ENCODE data around the gene ZC3H4. TPM values are rescaled to one million over a fixed set of nuclear protein-coding genes. Genes with fewer than 3 reads are reported as not detected.

The ZC3H4 gene
- 9.1 TPM for polyA plus RNA-seq (2012; ENCODE audit: insufficient read depth, insufficient read length)

GRCh38 chr19:47112997-47113849 lies at the start of gene ZC3H4:
TSS of gene ZC3H4 (minus strand) at chr19:47113776. CDS start at chr19:47112584, 1,192 bp downstream.
- peak; percentile 99 for DNase-seq (ENCODE audit: low read depth, low spot score)
- peak within 1 kb of the TSS; percentile 97 for H3K4me3 ChIP-seq (ENCODE audit: low read length)

DNA sequence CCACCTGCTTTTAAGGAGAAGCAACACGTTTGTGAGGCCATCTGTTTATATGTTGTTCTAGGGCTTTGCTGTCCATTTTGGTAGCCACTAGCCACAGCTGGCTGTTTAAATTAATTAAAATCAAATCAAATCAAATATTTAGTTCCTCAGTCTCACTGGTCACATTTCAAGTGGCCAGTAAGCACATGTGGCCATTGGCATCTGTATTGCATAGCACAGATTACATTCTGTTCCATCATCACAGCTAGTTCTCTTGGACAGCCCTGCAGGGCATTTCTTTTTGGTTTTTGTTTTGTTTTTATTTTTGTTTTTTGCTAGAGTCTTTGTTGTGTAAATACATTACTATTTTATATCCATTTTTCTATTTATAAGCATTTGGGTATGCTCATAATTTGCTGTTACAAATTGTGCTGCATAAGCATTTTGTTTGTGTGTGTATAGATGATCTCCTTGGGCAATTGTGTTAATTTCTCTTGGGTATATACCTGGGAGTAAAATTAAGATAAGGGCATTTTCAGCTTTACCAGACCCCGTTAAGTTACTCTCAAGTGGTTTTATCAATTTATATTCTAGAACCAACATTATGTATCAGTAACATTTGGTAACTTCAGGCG lies 48.4 kb upstream of the ZC3H4 start:
- H3K4me3 ChIP-seq (ENCODE audit: low read length): no peak overlapping the region
- DNase-seq (ENCODE audit: low read depth, low spot score): no peak

GRCh38 chr19:47158879-47159503 lies 45.4 kb upstream of the ZC3H4 start:
- peak; percentile 80 for DNase-seq (ENCODE audit: low read depth, low spot score)
- H3K4me3 ChIP-seq (ENCODE audit: low read length): 0 out of 2 replicates have a peak overlapping the region, but pooled peaks have one; percentile 3

DNA sequence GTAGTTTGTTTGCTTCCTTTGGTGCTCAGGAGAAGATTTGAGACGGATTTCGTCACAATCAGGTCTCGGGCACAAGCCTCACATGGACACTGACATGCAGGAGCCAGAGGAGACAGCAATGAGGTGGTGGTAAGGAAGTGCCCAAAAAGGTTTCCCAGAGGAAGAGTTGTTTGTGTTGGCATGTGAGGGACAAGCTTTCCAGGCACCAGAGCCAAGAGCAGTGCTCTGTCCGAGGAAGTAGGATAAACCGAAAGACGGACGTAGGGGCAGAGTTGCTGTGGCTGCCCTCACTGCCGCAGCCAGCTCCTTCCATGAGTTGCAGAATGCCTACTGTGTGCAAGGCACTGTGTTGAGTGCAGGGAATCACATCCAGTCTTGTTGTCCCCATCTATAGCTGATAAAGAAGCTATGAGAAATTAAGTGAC lies 44.8 kb upstream of the ZC3H4 start:
- H3K4me3 ChIP-seq (ENCODE audit: low read length): peak overlapping the region; percentile 13
- DNase-seq (ENCODE audit: low read depth, low spot score): no peak

DNA sequence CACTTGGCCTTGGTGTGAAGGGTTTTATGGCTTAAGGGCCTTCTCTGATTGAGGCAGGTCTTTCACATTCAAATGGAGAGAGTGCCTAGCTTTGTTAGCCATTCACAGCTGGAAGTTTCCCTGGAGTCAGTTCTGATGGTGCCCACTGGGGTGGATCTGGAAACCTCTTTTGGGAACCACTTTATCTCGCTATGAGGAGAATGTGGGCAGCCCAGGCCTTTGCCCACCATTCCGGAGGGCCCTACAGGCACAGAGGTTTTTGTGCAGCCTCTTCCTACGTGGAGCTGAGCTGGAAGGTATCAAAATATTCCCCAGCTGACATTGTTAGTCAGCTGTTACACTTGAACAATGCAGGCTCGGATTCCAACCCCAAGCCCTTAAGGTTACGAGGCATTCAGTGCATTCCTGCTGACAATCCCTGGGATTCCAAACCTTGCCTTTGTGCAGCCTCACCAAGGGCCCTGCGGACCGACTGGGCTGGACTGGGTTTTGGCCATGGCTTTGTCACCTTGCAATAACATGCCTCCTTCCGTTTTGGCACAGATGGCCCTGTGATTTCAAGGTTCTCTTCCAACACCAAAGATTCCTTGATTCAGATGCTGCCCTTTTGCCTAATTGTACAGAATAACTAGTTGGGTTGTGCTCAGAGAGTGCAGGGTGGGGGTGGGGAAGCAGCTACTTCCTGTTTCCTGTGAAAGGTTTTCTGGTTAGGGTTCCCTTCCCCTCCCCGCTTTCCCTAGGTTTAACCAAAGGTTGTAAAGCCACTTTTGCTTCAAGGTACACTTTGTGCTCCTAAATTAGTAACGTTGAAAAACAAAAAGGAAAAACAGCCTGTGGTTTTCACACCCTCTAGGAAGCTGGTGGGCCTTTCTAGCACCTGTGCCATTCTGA lies 44.1 kb upstream of the ZC3H4 start:
- H3K4me3 ChIP-seq (ENCODE audit: low read length): peak overlapping the region; percentile 13
- peak; percentile 90 for DNase-seq (ENCODE audit: low read depth, low spot score)

- DNase-seq (ENCODE audit: low read depth, low spot score): peak; percentile 87
- no peak overlapping the region; the same call in 1 of the 2 replicates for H3K4me3 ChIP-seq (ENCODE audit: low read length)
Measured at GRCh38 chr19:47156861-47157430, 43.4 kb upstream of the ZC3H4 start.

GRCh38 chr19:47155148-47155547 lies 41.6 kb upstream of the ZC3H4 start:
- H3K4me3 ChIP-seq (ENCODE audit: low read length): no peak overlapping the region
- DNase-seq (ENCODE audit: low read depth, low spot score): no peak

- no peak for DNase-seq (ENCODE audit: low read depth, low spot score)
- H3K4me3 ChIP-seq (ENCODE audit: low read length): no peak overlapping the region
Measured at GRCh38 chr19:47153266-47153665, 39.7 kb upstream of the ZC3H4 start.

DNA sequence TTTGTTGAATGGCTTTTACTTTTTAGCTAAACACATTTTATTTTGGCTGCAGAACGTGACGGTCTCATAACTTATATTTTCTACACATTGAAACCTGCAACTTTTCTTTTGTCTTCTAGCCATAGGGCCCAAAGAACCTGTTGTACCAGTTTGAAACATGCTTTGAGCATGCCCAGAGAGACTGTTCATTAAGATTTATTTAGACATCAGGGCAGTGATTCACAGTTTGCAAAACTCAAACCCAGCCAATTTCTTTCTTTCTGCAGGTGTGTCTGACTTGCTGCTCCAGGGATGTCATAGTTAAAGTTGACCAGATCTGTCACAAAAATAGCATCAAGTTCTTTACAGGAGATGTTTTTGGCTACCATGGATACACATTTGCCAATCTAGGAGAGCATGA lies 39.1 kb upstream of the ZC3H4 start:
- DNase-seq (ENCODE audit: low read depth, low spot score): no peak
- no peak overlapping the region for H3K4me3 ChIP-seq (ENCODE audit: low read length)

GRCh38 chr19:47152205-47152604 lies 38.6 kb upstream of the ZC3H4 start:
- no peak overlapping the region for H3K4me3 ChIP-seq (ENCODE audit: low read length)
- DNase-seq (ENCODE audit: low read depth, low spot score): no peak

- no peak for DNase-seq (ENCODE audit: low read depth, low spot score)
- no peak overlapping the region for H3K4me3 ChIP-seq (ENCODE audit: low read length)
Measured at GRCh38 chr19:47151627-47152026, 38.1 kb upstream of the ZC3H4 start.

- H3K4me3 ChIP-seq (ENCODE audit: low read length): no peak overlapping the region
- DNase-seq (ENCODE audit: low read depth, low spot score): no peak
Measured at GRCh38 chr19:47146920-47147319, 33.3 kb upstream of the ZC3H4 start.

GRCh38 chr19:47145639-47146486 lies 32.3 kb upstream of the ZC3H4 start:
- no peak overlapping the region for H3K4me3 ChIP-seq (ENCODE audit: low read length)
- peak; percentile 91 for DNase-seq (ENCODE audit: low read depth, low spot score)

DNA sequence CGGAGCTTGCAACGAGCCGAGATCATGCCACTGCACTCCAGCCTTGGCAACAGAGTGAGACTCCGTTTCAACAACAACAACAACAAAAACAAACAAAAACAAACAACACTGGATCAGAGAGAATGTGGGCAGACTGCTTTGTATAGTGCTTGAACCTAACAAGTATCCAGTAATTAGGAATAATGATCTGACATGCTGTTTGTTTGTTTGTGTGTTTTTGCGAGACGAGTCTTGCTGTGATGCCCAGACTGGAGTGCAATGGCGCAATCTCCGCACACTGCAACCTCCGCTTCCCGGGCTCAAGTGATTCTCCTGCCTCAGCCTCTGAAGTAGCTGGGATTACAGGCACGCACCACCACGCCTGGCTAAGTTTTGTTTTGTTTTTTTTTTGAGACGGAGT lies 31.1 kb upstream of the ZC3H4 start:
- DNase-seq (ENCODE audit: low read depth, low spot score): no peak
- no peak overlapping the region for H3K4me3 ChIP-seq (ENCODE audit: low read length)

DNA sequence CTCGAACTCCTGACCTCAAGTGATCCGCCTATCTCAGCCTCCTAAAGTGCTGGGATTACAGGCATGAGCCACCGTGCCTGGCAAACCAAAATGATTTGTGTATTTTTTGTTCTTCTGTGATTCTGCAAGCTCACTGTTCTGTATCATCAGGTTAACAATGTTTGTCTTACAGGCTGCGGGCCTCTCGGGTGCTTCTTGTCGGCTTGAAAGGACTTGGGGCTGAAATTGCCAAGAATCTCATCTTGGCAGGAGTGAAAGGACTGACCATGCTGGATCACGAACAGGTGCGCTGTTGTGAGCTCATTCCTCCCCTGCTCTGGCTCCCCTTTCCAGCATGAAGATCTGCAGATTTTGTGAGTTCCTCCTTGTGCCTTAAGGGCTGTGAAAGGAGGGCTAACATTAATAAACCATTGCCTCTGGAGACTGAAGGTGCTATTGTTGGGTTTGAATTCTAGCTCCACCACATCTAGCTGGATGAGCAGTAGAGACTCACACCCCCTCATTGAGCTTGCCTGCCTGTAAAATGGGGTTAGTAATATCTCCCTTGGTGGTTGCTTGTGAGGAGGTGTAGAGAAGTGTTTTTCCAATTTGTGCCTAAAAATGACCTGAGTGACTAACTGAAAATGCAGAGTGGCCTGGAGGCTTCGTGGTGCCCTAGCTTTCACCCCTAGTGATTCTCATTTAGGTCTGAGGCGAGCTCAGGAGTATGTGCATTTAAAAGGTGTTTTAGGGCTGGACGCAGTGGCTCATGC lies 29.9 kb upstream of the ZC3H4 start:
- DNase-seq (ENCODE audit: low read depth, low spot score): no peak
- no peak overlapping the region for H3K4me3 ChIP-seq (ENCODE audit: low read length)

DNA sequence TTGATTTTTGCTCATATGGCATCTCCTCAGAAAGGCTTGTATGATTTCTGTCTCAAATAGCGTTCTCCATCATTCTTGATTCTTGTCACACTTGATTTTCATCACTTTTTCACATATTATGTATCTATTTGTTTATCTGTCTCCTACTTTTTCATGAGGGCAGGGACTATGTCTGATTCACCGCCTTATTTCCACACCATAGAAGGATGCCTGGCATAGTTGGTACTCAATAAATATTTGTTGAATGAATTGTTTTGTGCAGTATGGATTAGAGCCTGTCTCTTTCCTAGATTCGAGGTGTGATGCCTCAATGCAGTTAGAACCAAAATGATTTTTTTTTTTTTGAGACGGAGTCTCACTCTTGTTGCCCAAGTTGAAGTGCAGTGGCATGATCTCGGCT lies 29.2 kb upstream of the ZC3H4 start:
- no peak for DNase-seq (ENCODE audit: low read depth, low spot score)
- no peak overlapping the region for H3K4me3 ChIP-seq (ENCODE audit: low read length)

GRCh38 chr19:47141695-47142094 lies 28.1 kb upstream of the ZC3H4 start:
- DNase-seq (ENCODE audit: low read depth, low spot score): no peak
- H3K4me3 ChIP-seq (ENCODE audit: low read length): no peak overlapping the region
